Islet of Langerhans (tissue), 1 donor: ENCODE data around the gene GJD2.

Experiments used
- FAIRE-seq: peaks from one replicate; lab custom pipeline; 2011; peaks lifted over from hg19 to GRCh38; lab: Jason Lieb, UNC

The GJD2 gene

DNA sequence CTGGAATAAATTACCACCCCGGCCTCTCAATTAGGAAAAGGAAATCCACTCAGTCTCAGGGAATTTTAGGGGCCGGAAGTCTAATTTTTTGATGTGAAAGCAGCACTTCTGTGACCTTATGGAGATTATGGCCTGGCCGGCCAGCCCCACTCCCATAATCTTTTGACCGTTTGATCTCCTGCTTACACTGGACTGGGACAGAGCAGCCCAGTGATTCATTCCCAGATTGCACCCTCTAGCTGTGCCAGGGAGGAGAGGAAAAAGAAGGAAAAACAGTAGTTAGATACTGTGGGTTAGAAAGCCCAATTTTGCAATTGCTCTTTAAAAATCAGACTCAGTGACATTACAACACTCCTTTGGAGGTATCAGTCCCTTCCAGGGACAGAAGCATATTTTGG lies 32.4 kb downstream of the GJD2 start:
- FAIRE-seq, result no peak

DNA sequence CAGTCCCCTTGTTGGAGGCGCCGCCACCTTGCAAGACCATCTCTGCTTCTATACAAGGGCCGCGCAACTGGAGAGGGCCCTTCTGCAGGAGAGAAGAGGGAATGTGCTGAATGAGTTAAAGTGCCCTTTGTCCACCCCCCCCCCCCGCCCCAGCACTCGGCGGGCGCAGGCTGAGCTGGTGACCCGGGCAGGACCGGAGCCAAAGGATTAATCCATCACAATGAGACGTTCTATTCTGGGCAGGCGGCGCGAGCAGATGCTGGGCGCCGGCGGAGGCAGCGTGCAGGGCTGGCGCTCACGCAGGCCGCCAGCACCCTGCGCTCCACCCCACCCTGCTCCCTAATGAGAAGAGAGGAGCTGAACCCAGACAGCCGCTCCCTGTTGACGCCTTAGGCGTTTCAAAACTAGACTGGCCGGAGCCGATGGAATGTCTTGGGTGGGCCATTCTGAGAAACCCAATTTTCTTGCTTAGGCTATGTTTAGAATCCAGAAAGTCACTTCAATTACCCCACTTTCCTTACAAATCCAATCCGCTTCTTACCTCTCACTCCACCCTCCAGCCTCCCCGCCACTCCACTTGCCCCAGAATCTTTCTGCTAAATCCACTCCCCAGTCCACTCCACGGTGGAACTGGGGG lies 32.9 kb downstream of the GJD2 start:
- no peak for FAIRE-seq

GRCh38 chr15:34721157-34721801 lies 33.5 kb downstream of the GJD2 start:
- FAIRE-seq, result no peak

- FAIRE-seq, result no peak
Observed at GRCh38 chr15:34719695-34720094, 35.1 kb downstream of the GJD2 start.

- FAIRE-seq, result no peak
Observed at GRCh38 chr15:34718681-34719665, 35.8 kb downstream of the GJD2 start.

GRCh38 chr15:34717729-34718128 lies 37.1 kb downstream of the GJD2 start:
- no peak for FAIRE-seq

- FAIRE-seq, result no peak
Observed at GRCh38 chr15:34716111-34716510, 38.7 kb downstream of the GJD2 start.

DNA sequence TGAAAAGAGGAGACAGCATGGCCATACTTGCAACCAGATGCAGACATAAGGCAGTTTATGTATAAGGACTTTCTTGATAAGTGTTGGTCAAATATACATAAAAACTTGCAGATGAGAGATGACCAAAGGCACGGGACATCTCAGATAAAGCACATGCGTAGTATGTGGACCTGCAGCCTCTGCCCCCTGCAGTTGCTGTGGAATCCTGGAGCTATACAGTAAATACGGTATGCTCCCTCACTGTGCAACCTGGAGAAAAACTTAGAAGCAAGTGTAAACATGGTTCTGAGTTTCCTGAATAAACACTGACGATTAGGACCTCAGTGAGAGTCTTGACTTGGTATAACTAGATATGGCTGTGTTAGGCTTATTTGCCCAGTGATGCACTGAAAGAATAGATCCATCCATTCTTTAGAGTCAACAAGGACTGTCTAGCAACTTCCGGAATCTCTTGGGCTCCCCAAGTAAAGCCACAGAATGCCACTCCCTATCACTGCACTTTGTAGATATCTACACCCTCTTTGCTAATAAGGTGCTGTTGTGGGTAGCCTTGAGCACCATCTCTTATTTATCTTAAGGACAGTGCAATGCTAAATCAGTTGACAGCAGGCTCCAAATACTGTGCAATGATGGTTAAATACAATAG lies 40.2 kb downstream of the GJD2 start:
- FAIRE-seq, result no peak

DNA sequence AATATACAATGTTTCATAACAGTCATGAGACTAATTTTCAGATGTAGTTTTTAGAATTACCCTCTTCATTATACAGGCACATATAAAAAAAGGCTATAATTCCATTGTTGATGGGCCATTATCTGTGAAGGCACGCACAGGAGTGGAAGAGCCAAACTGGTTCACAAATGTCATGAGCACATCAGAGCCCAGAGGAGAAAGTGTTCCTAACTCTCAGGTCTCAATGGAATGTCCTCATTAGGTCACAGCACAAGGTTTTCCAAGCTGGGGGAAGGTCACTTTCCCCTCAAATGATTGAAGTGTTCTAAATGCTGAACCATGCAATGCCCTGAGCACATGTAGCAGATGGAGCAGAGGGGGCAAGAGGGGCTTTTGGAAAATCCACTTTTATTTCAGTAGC lies 41.2 kb downstream of the GJD2 start:
- FAIRE-seq, result no peak

- no peak for FAIRE-seq
Observed at GRCh38 chr15:34709866-34710265, 44.9 kb downstream of the GJD2 start.

GRCh38 chr15:34708422-34708821 lies 46.4 kb downstream of the GJD2 start:
- FAIRE-seq, result peak; percentile 97

DNA sequence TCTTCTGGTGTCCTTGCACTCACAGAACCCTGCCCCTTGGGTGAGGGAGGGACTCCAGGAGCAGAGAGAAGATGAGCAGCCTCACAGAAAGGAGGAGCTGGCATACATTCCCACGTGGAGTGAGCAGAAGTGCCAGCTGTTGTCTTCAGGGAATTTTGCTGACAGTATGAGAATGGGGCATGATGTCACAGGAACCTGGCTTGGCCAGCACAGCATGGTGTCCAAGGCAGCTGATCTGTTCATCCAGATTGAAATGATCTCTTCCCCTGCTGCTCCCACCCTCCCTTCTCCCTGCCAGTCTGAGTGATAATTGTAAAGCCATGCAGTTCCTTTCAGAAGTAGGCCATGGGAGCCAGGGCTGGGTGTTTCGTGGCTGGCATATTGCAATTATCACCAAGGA lies 53.3 kb downstream of the GJD2 start:
- peak; percentile 74 for FAIRE-seq
